Hippocampal formation (tissue), 2 donors: ENCODE measurements around the gene ERCC6L2.

Experiments used
- DNase-seq, 2 donors: peaks; one replicate each; lab custom pipeline; 2025; lab: John Stamatoyannopoulos, UW

ERCC6L2 gene

GRCh38 chr9:95979446-95979845 lies 104.0 kb downstream of the ERCC6L2 start:
- no peak for DNase-seq

GRCh38 chr9:95980262-95981125 lies 105.0 kb downstream of the ERCC6L2 start:
- no peak for DNase-seq

DNA sequence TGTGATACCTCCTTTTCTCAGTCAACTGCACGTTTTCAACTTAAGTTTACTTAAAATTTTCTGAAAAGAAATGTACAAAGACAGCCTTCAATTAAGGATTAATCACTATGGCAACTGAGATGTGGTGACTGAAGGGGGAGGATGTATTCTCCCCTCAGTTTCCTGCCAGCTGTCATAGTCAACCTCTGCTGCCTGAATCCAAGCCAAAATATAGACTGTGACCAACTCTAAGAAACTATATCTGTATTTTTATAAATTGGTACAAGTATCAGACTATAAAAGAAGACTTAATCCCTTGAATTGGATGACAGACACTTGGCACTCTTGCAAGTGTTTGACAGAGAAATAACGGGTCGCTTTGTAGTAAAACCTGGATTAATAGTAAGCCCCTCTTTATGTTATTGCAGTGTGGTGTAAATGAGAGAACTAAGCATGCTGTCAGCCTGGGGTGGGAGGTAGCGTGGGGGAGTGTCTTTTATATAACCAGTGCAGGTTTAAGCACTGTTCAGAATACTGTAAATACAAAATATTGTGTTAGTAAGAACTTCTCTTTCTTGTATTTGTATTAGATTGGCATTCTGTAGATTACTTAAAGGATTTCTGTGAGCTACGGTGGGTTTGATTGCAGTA lies 106.4 kb downstream of the ERCC6L2 start:
- no peak for DNase-seq

GRCh38 chr9:95985440-95986055 lies 110.1 kb downstream of the ERCC6L2 start:
- DNase-seq = no peak

DNA sequence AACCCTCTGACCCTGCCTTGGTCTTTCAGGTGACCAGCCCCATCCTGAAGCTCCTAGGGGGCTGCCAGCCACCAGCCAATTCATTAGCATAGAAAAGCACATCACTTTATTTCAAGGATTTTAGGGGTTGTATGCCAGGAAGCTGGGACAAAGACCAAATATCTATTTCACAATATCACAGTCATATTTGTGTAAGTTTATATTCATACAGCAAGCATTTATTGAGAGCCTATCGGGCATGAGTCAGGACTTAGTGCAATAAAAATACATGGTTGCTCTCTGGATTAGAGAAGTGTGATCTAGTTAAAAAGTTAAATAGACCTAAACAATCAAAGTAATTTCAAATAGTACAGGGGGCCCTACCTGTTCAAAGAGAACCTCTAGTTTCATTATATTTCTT lies 113.8 kb downstream of the ERCC6L2 start:
- DNase-seq = no peak

- DNase-seq = no peak
Measured at GRCh38 chr9:95991326-95991725, 115.8 kb downstream of the ERCC6L2 start.

DNA sequence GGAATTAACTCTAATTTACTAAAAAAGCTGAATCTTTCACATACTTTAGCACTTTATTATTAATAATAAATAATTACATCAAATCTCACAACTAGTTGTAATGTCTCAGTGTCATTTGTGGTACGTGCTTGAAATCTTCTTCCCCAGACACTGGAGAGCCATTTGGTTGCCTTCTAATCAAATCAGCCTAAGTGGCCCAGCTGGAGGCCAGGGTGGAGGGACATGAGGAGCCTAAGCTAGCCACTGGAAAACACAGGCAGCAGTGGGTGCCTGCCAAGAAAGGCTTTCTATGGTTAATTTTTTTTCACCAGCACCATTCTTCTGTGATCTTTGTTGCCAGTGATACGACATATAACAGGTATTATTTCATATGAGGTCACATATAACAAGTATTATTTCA lies 117.0 kb downstream of the ERCC6L2 start:
- no peak for DNase-seq

GRCh38 chr9:95993337-95993736 lies 117.8 kb downstream of the ERCC6L2 start:
- DNase-seq = no peak

DNA sequence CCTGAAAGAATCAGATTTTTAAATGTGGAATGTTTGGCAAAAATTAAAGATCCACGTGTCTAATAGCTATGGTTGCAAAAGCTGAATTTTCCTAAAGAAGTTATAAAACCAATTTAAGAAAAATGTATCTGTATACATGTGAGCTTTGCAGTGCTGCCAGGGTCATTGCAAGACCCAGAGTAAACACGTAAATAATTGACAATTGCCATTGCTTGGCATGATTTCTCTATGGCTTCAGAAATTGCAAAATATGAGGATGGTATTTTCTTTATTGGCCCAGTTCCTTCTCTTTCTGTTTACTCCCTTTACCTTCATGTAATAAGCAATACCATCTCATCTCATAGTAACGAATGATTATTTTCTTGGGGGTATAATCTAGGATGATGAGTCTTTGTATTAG lies 123.9 kb downstream of the ERCC6L2 start:
- no peak for DNase-seq

- DNase-seq = no peak
Measured at GRCh38 chr9:96004379-96004778, 128.9 kb downstream of the ERCC6L2 start.

DNA sequence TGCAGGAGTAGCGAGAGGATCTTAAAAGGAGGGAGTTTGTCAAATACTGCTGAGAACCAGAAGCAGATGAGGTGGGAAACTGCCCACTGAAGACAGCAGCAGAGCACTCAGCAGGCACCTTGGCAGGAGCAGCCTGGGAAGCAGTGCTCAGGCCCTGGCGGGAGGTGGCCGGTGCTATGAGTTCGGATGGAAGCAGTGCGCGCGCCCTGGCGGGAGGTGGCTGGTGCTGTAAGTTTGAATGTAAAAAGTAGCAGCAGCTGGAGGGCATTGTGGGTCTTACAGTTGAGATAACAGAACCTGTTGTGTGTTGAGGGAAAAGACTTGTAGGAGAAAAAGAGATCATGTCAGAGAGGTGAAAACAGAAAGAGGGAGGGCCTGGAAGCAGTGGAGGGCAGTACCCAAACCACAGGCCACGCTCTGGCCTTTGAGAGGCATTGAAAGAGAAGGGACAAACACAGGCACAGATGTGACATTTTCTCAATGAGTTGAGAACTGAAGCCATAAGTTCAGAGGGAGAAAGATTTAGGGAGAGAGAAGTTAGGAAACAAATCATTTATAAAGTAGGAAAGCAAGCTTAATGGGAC lies 130.9 kb downstream of the ERCC6L2 start:
- DNase-seq = no peak

- DNase-seq = no peak
Measured at GRCh38 chr9:96006961-96007360, 131.5 kb downstream of the ERCC6L2 start.

- no peak for DNase-seq
Measured at GRCh38 chr9:96008502-96009222, 133.2 kb downstream of the ERCC6L2 start.

DNA sequence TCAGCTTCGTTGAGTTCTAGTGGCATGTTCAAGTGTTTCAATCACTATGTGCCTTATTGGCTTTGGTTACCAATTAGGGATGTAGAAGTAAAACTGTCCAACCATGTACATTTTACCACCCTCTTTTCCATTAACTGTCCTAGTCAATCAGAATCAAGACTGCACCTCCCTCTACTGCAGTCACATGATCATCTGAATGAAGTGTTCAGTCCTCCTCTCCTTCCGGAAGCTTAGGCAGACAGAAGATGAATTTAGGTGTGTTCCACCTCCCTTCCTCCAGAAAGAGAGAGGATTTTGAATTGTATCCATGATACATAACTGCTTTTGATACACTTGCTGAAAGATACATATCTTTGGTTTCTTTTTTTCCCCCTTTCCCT lies 133.7 kb downstream of the ERCC6L2 start:
- DNase-seq = no peak

DNA sequence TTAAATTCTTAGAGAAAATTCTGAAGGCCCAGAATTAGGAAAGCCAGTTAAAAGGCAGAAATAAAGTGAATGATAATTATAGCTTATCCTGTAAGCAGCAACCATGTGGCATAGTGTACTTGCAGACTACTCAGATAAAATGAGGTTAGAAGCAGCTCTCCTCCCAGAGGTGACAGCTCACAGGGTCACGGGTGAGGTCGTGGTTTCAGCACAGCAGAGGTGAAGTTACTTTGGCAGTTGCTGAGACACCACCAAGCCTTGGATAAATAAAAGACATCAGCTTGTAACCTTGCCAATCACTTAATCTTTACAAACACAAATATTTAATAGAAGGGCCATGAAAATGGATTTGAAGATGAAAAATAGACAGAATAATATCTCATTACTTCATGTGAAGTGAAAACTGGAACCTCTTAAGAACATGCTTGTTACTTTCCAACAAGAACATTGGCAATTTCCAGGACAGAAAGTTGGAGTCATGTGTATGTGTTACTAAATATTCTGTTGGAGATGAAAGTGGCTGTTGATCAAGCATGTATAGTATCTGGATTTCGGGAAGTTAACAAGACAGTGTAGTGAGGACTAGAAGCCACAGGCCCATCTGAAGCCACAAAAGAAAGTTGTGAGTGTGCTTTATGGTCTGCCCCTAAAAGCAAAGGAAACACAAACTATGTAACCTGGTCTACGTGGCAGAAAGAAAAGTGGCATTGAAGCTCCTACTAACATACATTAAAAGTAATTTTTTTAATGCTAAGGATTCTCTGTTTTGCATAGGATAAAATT lies 134.4 kb downstream of the ERCC6L2 start:
- no peak for DNase-seq

GRCh38 chr9:96014078-96014477 lies 138.6 kb downstream of the ERCC6L2 start:
- DNase-seq = no peak

DNA sequence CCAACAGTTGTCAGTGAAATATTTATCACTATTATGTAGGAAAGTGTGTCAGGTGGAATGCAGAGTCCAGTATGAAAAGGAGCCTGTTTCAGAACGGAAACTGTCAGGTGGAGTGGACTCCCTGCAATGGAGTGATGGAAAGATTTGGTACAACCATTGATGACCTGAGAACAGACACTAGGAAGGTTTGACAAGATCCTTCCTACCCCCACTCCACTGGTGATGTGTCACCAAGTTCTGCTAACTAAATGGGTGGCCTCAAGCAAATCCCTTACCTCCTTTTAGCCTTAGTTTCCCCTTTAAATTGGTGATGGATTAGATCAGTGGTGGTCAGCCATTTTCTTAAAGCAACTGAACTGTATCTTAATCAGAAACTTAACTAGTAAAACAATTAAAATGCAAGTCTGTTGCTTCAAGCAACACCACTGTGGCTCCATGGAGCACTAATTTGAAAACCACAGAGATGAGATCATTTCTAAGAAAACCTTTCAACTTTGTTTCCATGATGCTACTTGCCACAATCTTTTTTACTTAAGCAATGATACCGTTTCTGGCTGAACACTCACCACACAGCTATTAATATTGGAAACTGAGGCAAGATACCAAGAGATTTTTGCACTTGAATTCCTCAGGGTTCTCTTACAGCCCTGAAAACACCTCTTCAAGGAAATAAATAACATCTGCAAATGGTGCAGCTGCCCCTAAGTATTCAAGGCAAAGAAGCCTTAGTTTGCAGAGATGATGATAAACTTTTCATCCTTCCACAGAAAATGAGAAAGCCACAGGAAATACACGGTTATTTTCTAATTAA lies 140.6 kb downstream of the ERCC6L2 start:
- DNase-seq = no peak
